A673 (cell line): ENCODE results near the gene METTL26.

Source experiments
- EZH2 ChIP-seq: fragments of 200-600 bp; sonication (generic); IDR thresholded peaks from 2 replicates; pipeline ENCODE4 v1.6.1; 2017; ENCODE audit warnings: borderline replicate concordance, low read depth, mild to moderate bottlenecking, mixed read lengths, antibody characterized with exemption, low read length; ENCODE audit not compliant: poor library complexity, severe bottlenecking
- TF ChIP-seq, protein P1 (sequence below): fragments of 300-800, 200-600 bp; sonication (generic); conservative IDR thresholded peaks from 2 replicates; pipeline ENCODE4 v1.5.1; 2017; ENCODE audit warnings: low read depth, mild to moderate bottlenecking, antibody characterized with exemption, low read length, moderate library complexity, mixed read lengths

GRCh38 chr16:608019-608418, 28.1 kb downstream of the METTL26 start:
- TF ChIP-seq, protein P1, sequence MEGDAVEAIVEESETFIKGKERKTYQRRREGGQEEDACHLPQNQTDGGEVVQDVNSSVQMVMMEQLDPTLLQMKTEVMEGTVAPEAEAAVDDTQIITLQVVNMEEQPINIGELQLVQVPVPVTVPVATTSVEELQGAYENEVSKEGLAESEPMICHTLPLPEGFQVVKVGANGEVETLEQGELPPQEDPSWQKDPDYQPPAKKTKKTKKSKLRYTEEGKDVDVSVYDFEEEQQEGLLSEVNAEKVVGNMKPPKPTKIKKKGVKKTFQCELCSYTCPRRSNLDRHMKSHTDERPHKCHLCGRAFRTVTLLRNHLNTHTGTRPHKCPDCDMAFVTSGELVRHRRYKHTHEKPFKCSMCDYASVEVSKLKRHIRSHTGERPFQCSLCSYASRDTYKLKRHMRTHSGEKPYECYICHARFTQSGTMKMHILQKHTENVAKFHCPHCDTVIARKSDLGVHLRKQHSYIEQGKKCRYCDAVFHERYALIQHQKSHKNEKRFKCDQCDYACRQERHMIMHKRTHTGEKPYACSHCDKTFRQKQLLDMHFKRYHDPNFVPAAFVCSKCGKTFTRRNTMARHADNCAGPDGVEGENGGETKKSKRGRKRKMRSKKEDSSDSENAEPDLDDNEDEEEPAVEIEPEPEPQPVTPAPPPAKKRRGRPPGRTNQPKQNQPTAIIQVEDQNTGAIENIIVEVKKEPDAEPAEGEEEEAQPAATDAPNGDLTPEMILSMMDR, result no peak
- TF ChIP-seq EZH2, result no peak
